Cardiac muscle cell (in vitro differentiated cells and primary cell): Measurements from ENCODE around the gene CARMIL1. TPM values are rescaled to one million over a fixed set of nuclear protein-coding genes. Genes with fewer than 3 reads are reported as not detected.

ENCODE experiments used
- DNase-seq, 2 donors: peaks; one replicate each; pipeline versions ENCODE4 v3.0.0 to v3.0.0-alpha.2; 2010 to 2017; ENCODE audit warnings: low read depth in 1 of 2, low spot score in 1 of 2
- H3K27ac ChIP-seq: fragments of 200-600 bp; sonication (generic); 2 replicates; pipeline ENCODE4 v1.5.1; 2016
- H3K27me3 ChIP-seq: fragments of 200-600 bp; sonication (generic); 2 replicates; pipeline ENCODE4 v1.6.0; 2016; ENCODE audit warnings: control low read depth
- H3K36me3 ChIP-seq: fragments of 200-600 bp; sonication (generic); 2 replicates; pipeline ENCODE4 v1.5.1; 2016; ENCODE audit warnings: control low read depth
- H3K4me1 ChIP-seq: fragments of 200-600 bp; sonication (generic); 2 replicates; pipeline ENCODE4 v1.8.1; 2017; ENCODE audit warnings: low read depth, mild to moderate bottlenecking, mixed run types
- H3K4me3 ChIP-seq: fragments of 200-600 bp; sonication (generic); 2 replicates; pipeline ENCODE4 v1.5.1; 2016; ENCODE audit warnings: mild to moderate bottlenecking
- H3K9me3 ChIP-seq: fragments of 200-600 bp; sonication (generic); 2 replicates; pipeline ENCODE4 v1.5.1; 2017; ENCODE audit warnings: low read depth, mild to moderate bottlenecking, control low read depth
- CTCF ChIP-seq: IDR thresholded peaks from 2 replicates; pipeline ENCODE4 v1.5.1; 2012; ENCODE audit warnings: low read depth, mild to moderate bottlenecking, low read length
- polyA plus RNA-seq: library from polyadenylated mRNA; unstranded; fragments of >200 nt; fragmentation: Nextera tagmentation; extraction: Ambion mirVana; gene quantifications from 2 replicates; pipeline ENCODE4 v1.2.1, GENCODE V29; 2016
- total RNA-seq: library from RNA; depleted of rRNA; stranded (reverse); fragments of >200 nt; gene quantifications from 2 replicates; pipeline ENCODE4 v1.2.3, GENCODE V29; 2016

Gene CARMIL1
- total and polyA plus RNA-seq, 2 experiments from 2014 or later, result 15.7 to 63.6 TPM

GRCh38 chr6:25635886-25636317 lies 356.7 kb downstream of the CARMIL1 start:
- no peak overlapping the region for H3K27ac ChIP-seq
- peaks cover 14% of the 10 kb centered on the region for H3K27me3 ChIP-seq
- no peaks in the 10 kb centered on the region for H3K9me3 ChIP-seq
- H3K36me3 ChIP-seq, result no peaks in the 10 kb centered on the region
- DNase-seq, result no peak
- TF ChIP-seq CTCF, result no peak
- H3K4me3 ChIP-seq, result no peak overlapping the region
- H3K4me1 ChIP-seq, result no peaks in the 10 kb centered on the region

GRCh38 chr6:25637211-25637610 lies 358.0 kb downstream of the CARMIL1 start:
- TF ChIP-seq CTCF, result no peak
- H3K9me3 ChIP-seq, result no peaks in the 10 kb centered on the region
- H3K27me3 ChIP-seq, result peaks cover 21% of the 10 kb centered on the region
- H3K4me1 ChIP-seq, result no peaks in the 10 kb centered on the region
- DNase-seq, result peak in 1 of 2 donors; percentile 75
- H3K36me3 ChIP-seq, result no peaks in the 10 kb centered on the region
- no peak overlapping the region for H3K4me3 ChIP-seq
- no peak overlapping the region for H3K27ac ChIP-seq

GRCh38 chr6:25637960-25638434 lies 358.8 kb downstream of the CARMIL1 start:
- Histone ChIP-seq H3K4me1 (no peaks in the 10 kb centered on the region), H3K27me3 (peaks cover 29% of the 10 kb centered on the region), H3K4me3 (no peak overlapping the region), H3K36me3 (no peaks in the 10 kb centered on the region), H3K9me3 (no peaks in the 10 kb centered on the region), H3K27ac (no peak overlapping the region)
- TF ChIP-seq CTCF, result no peak
- peak in 1 of 2 donors; percentile 3 for DNase-seq

- Histone ChIP-seq H3K27me3 (peaks cover 44% of the 10 kb centered on the region), H3K4me3 (no peak overlapping the region), H3K36me3 (no peaks in the 10 kb centered on the region), H3K27ac (no peak overlapping the region), H3K9me3 (no peaks in the 10 kb centered on the region), H3K4me1 (no peaks in the 10 kb centered on the region)
- TF ChIP-seq CTCF, result no peak
- no peak for DNase-seq
These were observed 360.5 kb downstream of the CARMIL1 start for GRCh38 chr6:25639653-25640052.

DNA sequence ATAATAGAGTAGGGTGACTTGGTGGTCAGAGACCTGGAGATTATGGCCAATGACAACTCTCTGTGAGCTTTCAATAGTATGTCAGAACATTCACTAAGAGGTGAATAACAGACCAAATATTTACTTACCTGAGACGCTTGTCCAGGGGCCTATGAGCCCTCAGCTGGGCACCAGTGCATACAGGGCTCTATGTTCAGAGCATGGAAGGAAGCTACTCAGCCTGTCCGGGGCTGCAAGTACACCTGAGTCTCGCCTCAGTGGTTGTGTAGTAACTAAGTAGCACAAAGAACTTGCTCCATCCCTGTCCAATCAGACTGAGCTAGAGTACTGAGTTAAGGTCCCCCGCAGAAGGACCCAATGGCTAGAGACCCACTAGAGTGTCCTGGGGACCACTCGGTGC lies 361.3 kb downstream of the CARMIL1 start:
- Histone ChIP-seq H3K4me3 (no peak overlapping the region), H3K27me3 (peaks cover 51% of the 10 kb centered on the region), H3K4me1 (no peaks in the 10 kb centered on the region), H3K9me3 (no peaks in the 10 kb centered on the region), H3K36me3 (no peaks in the 10 kb centered on the region), H3K27ac (no peak overlapping the region)
- no peak for TF ChIP-seq CTCF
- DNase-seq, result no peak

GRCh38 chr6:25640891-25641290 lies 361.7 kb downstream of the CARMIL1 start:
- no peak for TF ChIP-seq CTCF

More at GRCh38 chr6:25640891-25641290, 361.7 kb downstream of the CARMIL1 start:
- Histone ChIP-seq H3K27ac (no peak overlapping the region), H3K36me3 (no peaks in the 10 kb centered on the region), H3K4me3 (no peak overlapping the region), H3K4me1 (no peaks in the 10 kb centered on the region), H3K27me3 (peaks cover 51% of the 10 kb centered on the region), H3K9me3 (no peaks in the 10 kb centered on the region)
- DNase-seq, result no peak
